GM12878 (cell line): ENCODE results near the gene NR2F6. TPM values are rescaled to one million over a fixed set of nuclear protein-coding genes. Genes with fewer than 3 reads are reported as not detected.

Source experiments
- ATAC-seq: fragments of 200-7000 bp; cut with Tn5 transposase; 3 replicates; pipeline ENCODE4 v1.9.1; 2020; ENCODE audit warnings: mild to moderate bottlenecking, moderate library complexity
- BruUV-seq: library from RNA; stranded (reverse); fragments of 400-500 nt; replicated peaks from 2 replicates; lab custom pipeline; 2021; lab: Mats Ljungman, UMichigan
- CTCF ChIA-PET: fragments of 300-600 bp; sonication (Branson Sonifier 250); formaldehyde crosslinking; extraction: SDS; loops from one replicate; lab custom pipeline; 2021; ENCODE audit warnings: inconsistent platforms; lab: Yijun Ruan, JAX
- POLR2A ChIA-PET: fragments of 350-600 bp; formaldehyde crosslinking; extraction: SDS; loops from one replicate; lab custom pipeline; 2021; ENCODE audit warnings: inconsistent platforms; lab: Charles Lee
- RAD21 ChIA-PET: fragments of 300-600 bp; sonication (Branson Sonifier 250); formaldehyde crosslinking; loops from one replicate; lab custom pipeline; 2023; ENCODE audit warnings: antibody characterized with exemption; ENCODE audit not compliant: unreplicated experiment; lab: Charles Lee
- SMC1A ChIA-PET: fragments of 300-600 bp; sonication (Branson Sonifier 250); formaldehyde crosslinking; loops from one replicate; lab custom pipeline; 2023; ENCODE audit not compliant: unreplicated experiment, uncharacterized antibody; lab: Charles Lee
- DNase-seq: peaks from one replicate; pipeline ENCODE4 v3.0.0-alpha.2; 2011; ENCODE audit warnings: low read depth, low spot score
- FAIRE-seq: peaks from 3 replicates; lab custom pipeline; 2011; peaks lifted over from hg19 to GRCh38; lab: Jason Lieb, UNC
- H2AFZ ChIP-seq: 2 replicates; pipeline ENCODE4 v1.6.0; 2011; ENCODE audit warnings: low read depth, low read length, control low read depth; ENCODE audit not compliant: control insufficient read depth
- H3K27ac ChIP-seq: 2 replicates; pipeline ENCODE4 v1.5.1; 2011; ENCODE audit warnings: control low read depth; ENCODE audit not compliant: control insufficient read depth, insufficient read depth
- H3K27me3 ChIP-seq, 2 experiments: replicated peaks in 1 of 2; 2 replicates each; pipeline versions ENCODE4 v1.6.0 to v1.6.1; 2011; ENCODE audit warnings: low read length in 1 of 2; ENCODE audit not compliant: control insufficient read depth in 2 of 2, insufficient read depth in 2 of 2
- H3K36me3 ChIP-seq, 2 experiments: 2 replicates each; pipeline ENCODE4 v1.5.1; 2011; ENCODE audit warnings: low read length in 1 of 2; ENCODE audit not compliant: control insufficient read depth in 2 of 2, insufficient read depth in 2 of 2
- H3K4me1 ChIP-seq: 2 replicates; pipeline ENCODE4 v1.6.1; 2011; ENCODE audit warnings: mild to moderate bottlenecking, low read length, moderate library complexity, mixed read lengths; ENCODE audit not compliant: control insufficient read depth, insufficient read depth
- H3K4me2 ChIP-seq: 2 replicates; pipeline ENCODE4 v1.6.0; 2011; ENCODE audit warnings: control low read depth; ENCODE audit not compliant: control insufficient read depth, insufficient read depth
- H3K4me3 ChIP-seq: fragments of 200-600 bp; sonication (generic); 2 replicates; pipeline ENCODE4 v1.5.1; 2016
- H3K79me2 ChIP-seq: 2 replicates; pipeline ENCODE4 v1.6.0; 2011; ENCODE audit warnings: low read length; ENCODE audit not compliant: control insufficient read depth, insufficient read depth
- H3K9ac ChIP-seq: 2 replicates; pipeline ENCODE4 v1.8.0; 2011; ENCODE audit warnings: low read length, control low read depth, mixed read lengths; ENCODE audit not compliant: control insufficient read depth, insufficient read depth
- H3K9me3 ChIP-seq: replicated peaks from 3 replicates; pipeline ENCODE4 v1.5.1; 2011; ENCODE audit warnings: mild to moderate bottlenecking, low read length; ENCODE audit not compliant: control insufficient read depth, insufficient read depth
- H4K20me1 ChIP-seq: 2 replicates; pipeline ENCODE4 v1.6.0; 2011; ENCODE audit not compliant: control insufficient read depth, insufficient read depth
- CHD1 ChIP-seq: IDR thresholded peaks from 2 replicates; pipeline ENCODE4 v1.6.1; 2012; ENCODE audit warnings: low read depth, low read length, improper control_type of control experiment
- CUX1 ChIP-seq: IDR thresholded peaks from 2 replicates; pipeline ENCODE4 v1.6.1; 2012; ENCODE audit warnings: improper control_type of control experiment, low read depth, low read length; ENCODE audit not compliant: insufficient replicate concordance
- E2F8 ChIP-seq: fragments of 450-650 bp; IDR thresholded peaks from 2 replicates; pipeline ENCODE4 v1.6.1; 2018; ENCODE audit warnings: mild to moderate bottlenecking, low read depth, moderate library complexity; ENCODE audit not compliant: partially characterized antibody
- FOXM1 ChIP-seq: IDR thresholded peaks from 2 replicates; pipeline ENCODE4 v1.6.1; 2012; ENCODE audit warnings: low read depth, mild to moderate bottlenecking, inconsistent platforms, low read length, moderate library complexity
- LARP7 ChIP-seq: fragments of 450-650 bp; IDR thresholded peaks from 2 replicates; pipeline ENCODE4 v1.6.1; 2017; ENCODE audit warnings: mild to moderate bottlenecking
- MLLT1 ChIP-seq: fragments of 450-650 bp; IDR thresholded peaks from 2 replicates; pipeline ENCODE4 v1.6.1; 2016; ENCODE audit warnings: mild to moderate bottlenecking
- NFYB ChIP-seq: IDR thresholded peaks from 2 replicates; pipeline ENCODE4 v1.6.1; 2011; ENCODE audit warnings: low read depth, mild to moderate bottlenecking, low read length, improper control_type of control experiment, moderate library complexity; ENCODE audit not compliant: insufficient read depth
- POLR2A ChIP-seq: IDR thresholded peaks from 2 replicates; pipeline ENCODE4 v1.6.1; 2011; ENCODE audit warnings: low read depth, mild to moderate bottlenecking, low read length
- POLR2AphosphoS5 ChIP-seq: IDR thresholded peaks from 2 replicates; pipeline ENCODE4 v1.6.1; 2011; ENCODE audit warnings: mild to moderate bottlenecking, low read length, inconsistent platforms
- ZNF274 ChIP-seq: IDR thresholded peaks from one replicate; pipeline ENCODE4 v1.8.0; 2011; ENCODE audit not compliant: insufficient read length, insufficient read depth
- WGBS: methylation state at CpG from one replicate; pipeline ENCODE4 v1.1.6; 2016; ENCODE audit warnings: low lambda C conversion rate; ENCODE audit not compliant: insufficient replicate concordance, insufficient coverage; ENCODE audit errors: missing lambda C conversion rate; 5-methylcytosine and 5-hydroxymethylcytosine counted together
- in situ Hi-C: fragments of 300-500 bp; cut with MboI; formaldehyde crosslinking; loops from 9 replicates; pipeline ENCODE4 v1.14.3; 2018; ENCODE audit warnings: mixed read lengths
- intact Hi-C: fragments of 100-400 bp; cut with micrococcal nuclease; formaldehyde crosslinking; loops from one replicate; pipeline ENCODE4 v1.14.2; 2022; ENCODE audit not compliant: unreplicated experiment
- polyA plus RNA-seq, 11 experiments: library from polyadenylated mRNA; depleted of rRNA in 4 of 11; unstranded in 6 of 11; stranded (reverse) in 5 of 11; fragments of >200 nt; fragmentation: Nextera tagmentation in 4 of 11; fragmentation: Illumina TruSeq in 1 of 11; extraction: Ambion mirVana in 4 of 11; extraction: Trizol in 1 of 11; gene quantifications; 1 replicate in 1 of 11; 2 replicates in 10 of 11; pipeline versions ENCODE4 v1.2.1 to v1.2.3, GENCODE V29; 2011 to 2016; ENCODE audit warnings: inconsistent platforms in 2 of 11, missing spikeins in 2 of 11, low read depth in 1 of 11
- total RNA-seq, 4 experiments: library from RNA; depleted of rRNA in 3 of 4; stranded (reverse); fragments of >200 nt in 3 of 4; fragmentation: Illumina TruSeq in 1 of 4; extraction: Trizol in 1 of 4; gene quantifications; 2 replicates each; pipeline versions ENCODE4 v1.2.1 to v1.2.3, GENCODE V29; 2013 to 2021

The NR2F6 gene
- total and polyA plus RNA-seq, 10 of the 15 experiments (the other 5 are each of a cell fraction or from before 2014, with no cell fraction given), result 0.18 to 15.5 (median 6.1) TPM

- Histone ChIP-seq H3K27ac (no peak overlapping the region), H2AFZ (no peak overlapping the region), H3K4me3 (no peak overlapping the region), H3K4me1 (peaks cover 24% of the 10 kb centered on the region), H4K20me1 (no peaks in the 10 kb centered on the region), H3K36me3 (peaks cover 27 to 33% of the 10 kb centered on the region in 2 experiments; a peak in 3 of 4 replicates), H3K27me3 (no peaks in the 10 kb centered on the region), H3K9ac (no peak overlapping the region)
- intact Hi-C loops (loop anchor here (10.0 kb wide), 1 partner anchor 121 kb away; no protein-coding TSS in a partner anchor), in situ Hi-C loops (no loop called here)
- BruUV-seq, result no TSS peak
- 86% methylated on average over 8 of the region's 8 CpGs for WGBS
- POLR2A ChIA-PET, result interaction anchor here (0.5 kb wide), 1 partner anchor 68 kb away, joined by 8 read pairs; no protein-coding TSS in a partner anchor
- CTCF ChIA-PET, result interaction anchor here (0.6 to 1.2 kb wide), 2 partner anchors 98 to 122 kb away, joined by 3 read pairs; no protein-coding TSS in a partner anchor
- no peak for ATAC-seq
- TF ChIP-seq FOXM1 (no peak), E2F8 (no peak), NFYB (no peak), CUX1 (no peak), ZNF274 (no peak), MLLT1 (no peak), LARP7 (no peak), POLR2A (peak; percentile 46), CHD1 (no peak), POLR2AphosphoS5 (0 out of 2 replicates have a peak, but pooled peaks have one; percentile 54)
- TF ChIP-seq, all 136 proteins: peak for 2
- ChIA-PET RAD21 (no interaction called here), SMC1A (no interaction called here)
- FAIRE-seq (no peak), DNase-seq (no peak)
- no peak overlapping the region for H3K4me2 ChIP-seq
- H3K79me2 ChIP-seq, result no peaks in the 10 kb centered on the region
- no peaks in the 10 kb centered on the region for H3K9me3 ChIP-seq
These were observed 60.1 kb downstream of the NR2F6 start for GRCh38 chr19:17185590-17185989.
